ENCODE data around the gene RAD50. TPM values are rescaled to one million over a fixed set of nuclear protein-coding genes. Genes with fewer than 3 reads are reported as not detected.
"Not testable (repeated sequence)": the region's sequence is repeated elsewhere in the genome, so short reads cannot be mapped to it uniquely, and the experiment has no call there.

The RAD50 gene
- total and polyA plus RNA-seq, 10 donors, result 4.2 to 34.0 (median 25.7) TPM

GRCh38 chr5:132629230-132629944, 72.6 kb downstream of the RAD50 start:
- Histone ChIP-seq H3K9me3 (no peaks in the 10 kb centered on the region), H3K4me1 (no peaks in the 10 kb centered on the region), H3K36me3 (peaks cover 0 to 74% (median 5%) of the 10 kb centered on the region in 6 donors), H3K4me3 (no peak overlapping the region), H3K27me3 (replicated peaks in 1 of 7) (no peaks in the 10 kb centered on the region), H3K27ac (no peak overlapping the region)
- 76 to 82% (median 79%) methylated on average over 5 of the region's 5 CpGs for WGBS, 5 donors
- no peak for DNase-seq
- TF ChIP-seq POLR2A (IDR thresholded peaks at IDR 0.05) (no peak), CTCF (IDR thresholded peaks at IDR 0.05 in 8 of 11, conservative IDR thresholded peaks at IDR 0.05 in 3 of 11) (no peak), POLR2AphosphoS5 (IDR thresholded peaks at IDR 0.05) (no peak)
- intact Hi-C loops (cut with DNase I; ENCODE audit: low total_unique reads), result no loop called here

GRCh38 chr5:132633587-132633986, 76.8 kb downstream of the RAD50 start:
- 96 to 98% (median 97%) methylated on average over 4 of the region's 4 CpGs for WGBS, 5 donors
- H3K27ac ChIP-seq; H3K4me1 ChIP-seq; H3K4me3 ChIP-seq; H3K27me3 ChIP-seq (replicated peaks in 1 of 7); DNase-seq; intact Hi-C loops (cut with DNase I; ENCODE audit: low total_unique reads); H3K9me3 ChIP-seq: not testable (repeated sequence)
- peaks cover 0 to 81% (median 30%) of the 10 kb centered on the region in 6 donors for H3K36me3 ChIP-seq

- intact Hi-C loops (cut with DNase I; ENCODE audit: low total_unique reads), result no loop called here
- TF ChIP-seq POLR2A (IDR thresholded peaks at IDR 0.05), result no peak
- no peak for TF ChIP-seq CTCF (IDR thresholded peaks at IDR 0.05 in 8 of 11, conservative IDR thresholded peaks at IDR 0.05 in 3 of 11)
- Histone ChIP-seq H3K4me3 (no peak overlapping the region), H3K27ac (no peak overlapping the region), H3K36me3 (peaks cover 0 to 81% (median 46%) of the 10 kb centered on the region in 6 donors), H3K9me3 (no peaks in the 10 kb centered on the region), H3K4me1 (no peaks in the 10 kb centered on the region), H3K27me3 (replicated peaks in 1 of 7) (no peaks in the 10 kb centered on the region)
- WGBS, 5 donors, result 72 to 85% (median 82%) methylated on average over 4 of the region's 4 CpGs
- no peak for DNase-seq
Observed at GRCh38 chr5:132635873-132636272, 79.1 kb downstream of the RAD50 start.

GRCh38 chr5:132637241-132637640, 80.5 kb downstream of the RAD50 start:
- Histone ChIP-seq H3K9me3 (no peaks in the 10 kb centered on the region), H3K36me3 (peaks cover 0 to 84% (median 57%) of the 10 kb centered on the region in 6 donors), H3K4me3 (no peak overlapping the region), H3K27me3 (replicated peaks in 1 of 7) (no peaks in the 10 kb centered on the region), H3K27ac (no peak overlapping the region), H3K4me1 (no peaks in the 10 kb centered on the region)
- TF ChIP-seq POLR2AphosphoS5 (IDR thresholded peaks at IDR 0.05), result no peak
- TF ChIP-seq CTCF (IDR thresholded peaks at IDR 0.05 in 8 of 11, conservative IDR thresholded peaks at IDR 0.05 in 3 of 11), result no peak
- no peak for TF ChIP-seq POLR2A (IDR thresholded peaks at IDR 0.05)
- intact Hi-C loops (cut with DNase I; ENCODE audit: low total_unique reads), result no loop called here
- WGBS, 5 donors, result 93 to 99% (median 95%) methylated on average over 4 of the region's 4 CpGs
- DNase-seq, result no peak

Data from spleen (tissue), 11 donors.